GM18499 (cell line): ENCODE data around the gene TEKTIP1.
"Not testable (repeated sequence)": the region's sequence is repeated elsewhere in the genome, so short reads cannot be mapped to it uniquely, and the experiment has no call there.

Experiments
- ATAC-seq: cut with Tn5 transposase; IDR thresholded peaks from one replicate; pipeline ENCODE4 v1.9.1; 2021; ENCODE audit warnings: moderate number of reproducible peaks; ENCODE audit not compliant: insufficient read depth, unreplicated experiment

TEKTIP1 gene

GRCh38 chr19:3522421-3523360, 16.3 kb upstream of the TEKTIP1 start:
- ATAC-seq, result no peak

GRCh38 chr19:3523361-3524077, 15.5 kb upstream of the TEKTIP1 start:
- no peak for ATAC-seq

GRCh38 chr19:3524078-3524842, 14.7 kb upstream of the TEKTIP1 start:
- ATAC-seq, result no peak

- no peak for ATAC-seq
Measured at GRCh38 chr19:3524904-3525451, 14.0 kb upstream of the TEKTIP1 start.

DNA sequence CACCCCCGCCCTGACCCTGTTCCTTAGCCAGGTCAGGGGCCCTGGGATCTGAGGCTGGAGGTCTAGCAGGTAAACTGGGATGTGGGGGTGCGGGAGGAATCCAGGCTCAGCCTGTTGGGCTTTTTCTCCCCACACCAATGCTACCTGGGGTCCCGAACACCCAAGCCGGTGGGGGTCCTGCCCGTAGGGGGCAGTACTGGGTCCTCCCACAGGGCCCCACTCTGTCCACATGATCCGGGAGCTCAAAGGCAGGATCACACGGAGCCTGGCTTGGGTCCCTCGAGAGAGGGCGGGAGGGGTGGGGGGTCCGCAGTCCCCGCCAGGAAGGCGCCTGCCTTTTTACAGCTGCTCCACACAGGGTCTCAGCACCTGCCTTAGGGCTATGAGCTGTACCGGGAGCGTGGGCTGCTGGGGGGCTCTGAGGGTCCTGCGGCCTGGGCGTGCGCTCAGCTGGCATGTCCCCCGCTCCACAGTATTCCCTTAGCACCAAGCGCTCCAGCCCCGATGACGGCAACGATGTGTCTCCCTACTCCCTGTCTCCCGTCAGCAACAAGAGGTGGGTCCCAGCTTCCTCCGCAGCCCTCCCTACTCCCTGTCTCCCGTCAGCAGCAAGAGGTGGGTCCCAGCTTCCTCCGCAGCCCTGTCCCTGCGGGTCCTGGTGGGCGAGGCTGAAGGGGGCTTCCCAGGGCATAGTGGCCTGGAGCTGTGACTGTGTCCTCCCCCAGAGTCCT, 12.3 kb upstream of the TEKTIP1 start:
- no peak for ATAC-seq

DNA sequence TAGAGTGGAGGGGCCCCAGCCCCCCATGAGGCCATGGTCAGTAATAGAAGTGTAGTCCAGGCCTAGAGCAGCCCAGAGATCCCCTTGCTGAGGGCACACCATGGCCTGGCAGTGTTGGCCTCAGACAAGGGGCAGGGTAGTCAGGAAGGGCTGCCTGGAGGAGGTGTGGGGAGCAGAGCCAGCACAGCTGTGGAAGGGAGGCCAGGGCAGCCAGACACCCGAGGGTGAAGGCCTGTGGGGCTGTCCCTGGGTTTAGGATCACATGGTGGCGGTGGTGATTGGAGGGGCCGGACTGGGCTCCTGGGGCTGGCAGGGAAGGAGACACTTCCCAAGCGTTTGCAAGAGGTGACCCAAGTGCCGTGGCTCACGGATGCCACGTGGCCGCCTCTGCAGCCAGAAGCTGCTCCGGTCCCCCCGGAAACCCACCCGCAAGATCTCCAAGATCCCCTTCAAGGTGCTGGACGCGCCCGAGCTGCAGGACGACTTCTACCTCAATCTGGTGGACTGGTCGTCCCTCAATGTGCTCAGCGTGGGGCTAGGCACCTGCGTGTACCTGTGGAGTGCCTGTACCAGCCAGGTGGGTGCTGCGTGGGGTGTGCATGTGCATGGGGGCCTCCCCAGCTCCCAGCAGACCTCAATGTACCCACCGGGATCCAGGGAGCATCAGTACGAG, 11.6 kb upstream of the TEKTIP1 start:
- no peak for ATAC-seq

DNA sequence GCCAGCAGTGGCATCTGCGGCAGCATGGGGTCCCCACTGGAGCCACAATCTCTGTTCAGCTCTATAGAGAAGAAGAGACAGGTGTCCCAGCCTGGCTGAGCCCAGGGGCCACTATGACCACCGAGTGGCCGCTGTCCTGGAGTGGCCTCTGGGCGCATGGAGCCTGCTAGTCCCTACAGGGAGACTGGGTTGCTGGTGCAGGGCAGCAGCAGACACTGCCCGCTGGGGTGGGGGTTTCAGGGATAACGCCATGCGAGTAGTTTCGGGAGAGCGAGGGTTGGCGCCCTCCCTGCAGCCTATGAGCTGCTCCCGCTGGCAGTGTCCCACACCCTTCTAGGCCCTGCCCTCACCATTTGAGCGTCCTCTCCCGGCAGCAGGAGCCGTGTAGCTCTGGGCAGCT, 10.9 kb upstream of the TEKTIP1 start:
- no peak for ATAC-seq

DNA sequence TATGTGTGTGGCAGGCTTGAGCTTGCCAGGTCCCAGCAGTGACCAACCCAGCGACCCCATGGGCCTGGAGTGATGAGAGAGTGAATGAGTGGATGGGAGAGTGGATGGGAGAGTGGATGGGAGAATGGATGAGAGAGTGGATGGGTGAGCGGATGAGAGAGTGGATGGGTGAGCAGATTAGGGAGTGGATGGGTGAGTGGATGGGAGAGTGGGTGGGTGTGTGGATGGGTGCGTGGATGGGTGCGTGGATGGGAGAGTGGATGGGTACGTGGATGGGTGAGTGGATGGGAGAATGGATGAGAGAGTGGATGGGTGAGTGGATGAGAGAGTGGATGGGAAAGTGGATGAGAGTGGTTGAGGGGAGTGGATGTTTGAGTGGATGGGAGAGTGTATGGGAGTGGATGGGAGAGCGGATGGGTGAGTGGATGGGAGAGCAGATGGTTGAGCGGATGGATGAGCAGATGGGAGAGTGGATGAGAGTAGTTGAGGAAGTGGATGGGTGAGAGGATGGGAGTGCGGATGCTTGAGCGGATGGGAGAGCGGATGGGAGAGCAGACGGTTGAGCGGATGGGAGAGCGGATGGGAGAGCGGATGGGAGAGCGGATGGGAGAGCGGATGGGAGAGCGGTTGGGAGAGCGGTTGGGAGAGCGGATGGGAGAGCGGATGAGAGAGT, 10.3 kb upstream of the TEKTIP1 start:
- ATAC-seq, result no peak

- ATAC-seq, result not testable (repeated sequence)
Measured at GRCh38 chr19:3529299-3529698, 9.7 kb upstream of the TEKTIP1 start.

DNA sequence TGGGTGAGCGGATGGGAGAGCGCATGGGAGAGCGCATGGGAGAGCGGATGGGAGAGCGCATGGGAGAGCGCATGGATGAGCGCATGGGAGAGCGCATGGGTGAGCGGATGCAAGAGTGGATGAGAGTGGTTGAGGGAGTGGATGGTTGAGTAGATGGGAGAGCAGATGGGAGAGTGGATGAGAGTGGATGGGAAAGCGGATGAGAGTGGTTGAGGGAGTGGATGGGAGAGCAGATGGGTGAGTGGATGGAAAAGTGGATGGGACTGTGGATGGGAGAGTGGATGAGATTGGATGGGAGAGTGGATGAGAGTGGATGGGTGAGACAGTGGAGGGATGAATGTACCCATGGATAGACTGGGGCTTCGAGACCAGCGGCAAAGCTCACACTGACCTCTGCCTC, 8.6 kb upstream of the TEKTIP1 start:
- no peak for ATAC-seq

GRCh38 chr19:3531716-3532115, 7.3 kb upstream of the TEKTIP1 start:
- ATAC-seq, result no peak

- ATAC-seq, result no peak
Measured at GRCh38 chr19:3532154-3532786, 6.7 kb upstream of the TEKTIP1 start.

GRCh38 chr19:3533033-3533432, 5.9 kb upstream of the TEKTIP1 start:
- no peak for ATAC-seq

DNA sequence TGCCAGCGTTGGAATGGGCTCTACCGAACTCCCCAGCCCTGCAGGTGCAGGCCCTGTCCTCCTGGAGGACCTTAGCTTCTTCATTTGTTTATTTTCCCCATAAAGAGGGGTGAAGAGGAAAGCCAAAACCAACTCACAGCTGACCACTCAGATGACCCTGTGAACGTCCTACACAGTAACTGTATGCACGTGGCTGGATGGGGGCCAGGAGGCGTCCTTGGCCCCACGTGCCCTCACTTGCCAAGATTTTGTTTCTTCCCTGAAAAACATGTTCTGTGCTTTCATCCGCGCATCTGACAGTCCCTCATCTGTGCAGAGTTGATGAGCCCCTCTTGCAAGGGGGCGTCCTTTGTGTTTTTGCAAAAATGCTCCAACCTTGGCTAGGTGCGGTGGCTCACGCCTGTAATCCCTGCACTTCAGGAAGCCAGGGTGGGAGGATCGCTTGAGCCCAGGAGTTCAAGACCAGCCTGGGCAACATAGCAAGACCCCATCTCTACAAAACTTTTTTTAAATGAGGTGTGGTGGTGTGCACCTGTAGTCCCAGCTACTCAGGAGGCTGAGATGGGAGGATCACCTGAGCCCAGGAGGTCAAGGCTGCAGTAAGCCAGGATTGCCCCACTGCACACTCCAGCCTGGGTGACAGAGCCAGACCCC, 5.3 kb upstream of the TEKTIP1 start:
- no peak for ATAC-seq

- ATAC-seq, result no peak
Measured at GRCh38 chr19:3534375-3535234, 4.4 kb upstream of the TEKTIP1 start.

DNA sequence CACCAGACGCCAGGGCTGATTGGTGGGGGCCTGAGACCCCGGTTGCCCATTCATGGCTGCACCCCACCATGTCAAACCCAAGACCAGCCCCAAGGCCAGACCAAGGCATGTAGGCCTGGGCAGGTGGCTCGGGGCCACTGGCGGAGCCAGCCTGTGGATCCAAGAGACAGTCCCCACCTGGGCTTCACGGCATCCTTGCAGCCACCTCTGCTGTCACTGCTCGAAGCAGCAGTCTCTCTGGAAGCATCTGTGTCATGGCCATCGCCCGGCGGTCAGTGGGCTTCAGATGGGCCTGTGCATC, 3.8 kb upstream of the TEKTIP1 start:
- ATAC-seq, result no peak

DNA sequence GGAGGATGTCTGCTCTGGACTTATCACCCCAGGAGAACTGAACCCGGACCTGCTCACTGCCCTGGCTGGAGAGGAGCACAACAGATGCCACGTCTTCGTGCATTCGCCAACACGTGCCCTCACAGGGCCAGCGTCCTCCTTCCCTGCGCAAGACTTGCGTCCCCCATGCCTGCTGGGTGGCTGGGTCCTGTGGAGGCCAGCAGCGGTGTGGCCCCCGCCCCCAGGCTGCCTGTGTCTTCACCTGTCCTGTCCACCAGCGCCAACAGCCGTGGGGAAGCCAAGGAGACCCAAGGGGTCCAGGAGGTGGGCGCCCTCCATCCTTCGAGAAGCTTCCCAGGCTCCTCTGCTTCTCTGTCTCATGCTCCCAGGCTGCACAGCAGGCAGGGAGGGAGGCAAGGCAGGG, 3.4 kb upstream of the TEKTIP1 start:
- no peak for ATAC-seq
